ENCODE results near the gene INPP4B. TPM values are rescaled to one million over a fixed set of nuclear protein-coding genes. Genes with fewer than 3 reads are reported as not detected.

The INPP4B gene
- total RNA-seq, 3 donors from 2014 or later, result 15.8 to 113 (median 93.4) TPM

GRCh38 chr4:141995056-141995455 is 851.0 kb downstream of the INPP4B start:
- peaks cover 0 to 5% of the 10 kb centered on the region in 2 donors for H3K9me3 ChIP-seq
- H3K4me1 ChIP-seq, result no peaks in the 10 kb centered on the region
- TF ChIP-seq CTCF (IDR thresholded peaks at IDR 0.05) (no peak), POLR2A (IDR thresholded peaks at IDR 0.05) (no peak), POLR2AphosphoS5 (IDR thresholded peaks at IDR 0.05) (no peak)
- intact Hi-C loops (cut with DNase I; ENCODE audit: low total_unique reads), result no loop called here
- H3K36me3 ChIP-seq, result no peaks in the 10 kb centered on the region
- H3K27me3 ChIP-seq, result no peaks in the 10 kb centered on the region
- no peak overlapping the region for H3K4me3 ChIP-seq
- DNase-seq (ENCODE audit: low spot score in 2 of 2), result no peak
- H3K27ac ChIP-seq, result no peak overlapping the region

- no peaks in the 10 kb centered on the region for H3K4me1 ChIP-seq
- H3K27me3 ChIP-seq, result no peaks in the 10 kb centered on the region
- peaks cover 2 to 5% of the 10 kb centered on the region in 2 donors for H3K9me3 ChIP-seq
- H3K36me3 ChIP-seq, result no peaks in the 10 kb centered on the region
- intact Hi-C loops (cut with DNase I; ENCODE audit: low total_unique reads), result no loop called here
- H3K4me3 ChIP-seq, result no peak overlapping the region
- no peak for DNase-seq (ENCODE audit: low spot score in 2 of 2)
- no peak for TF ChIP-seq POLR2A (IDR thresholded peaks at IDR 0.05)
- no peak for TF ChIP-seq CTCF (IDR thresholded peaks at IDR 0.05)
- no peak for TF ChIP-seq POLR2AphosphoS5 (IDR thresholded peaks at IDR 0.05)
- H3K27ac ChIP-seq, result no peak overlapping the region
Observed at GRCh38 chr4:141977433-141977832, 868.7 kb downstream of the INPP4B start.

Data from breast epithelium (tissue), 4 donors.